ENCODE measurements around the gene PATZ1. TPM values are rescaled to one million over a fixed set of nuclear protein-coding genes. Genes with fewer than 3 reads are reported as not detected.

PATZ1 gene
- total RNA-seq, 2 experiments from 2014 or later: 49.2 to 53.4 TPM

- no peak for TF ChIP-seq CTCF (conservative IDR thresholded peaks at IDR 0.05; ENCODE audit: low read length)
- no peak for TF ChIP-seq EZH2phosphoT487 (IDR thresholded peaks at IDR 0.05; ENCODE audit: borderline replicate concordance, low read depth, low read length)
- Histone ChIP-seq H3K9me2 (ENCODE audit: insufficient read depth, low read length) (no peaks in the 10 kb centered on the region), H3K27ac (ENCODE audit: low read depth, low read length, poor library complexity, severe bottlenecking) (peak overlapping the region; percentile 88), H3K79me2 (ENCODE audit: insufficient read depth, low read depth, low read length) (peaks cover 19% of the 10 kb centered on the region; the same call in 1 of the 2 replicates), H3K36me3 (ENCODE audit: insufficient read depth, low read length) (peaks cover 17% of the 10 kb centered on the region), H4K20me1 (ENCODE audit: insufficient read depth, low read length) (no peaks in the 10 kb centered on the region), H2AFZ (ENCODE audit: low read length) (0 out of 2 replicates have a peak overlapping the region, but pooled peaks have one; percentile 27), H3K4me1 (ENCODE audit: insufficient read depth, low read length, poor library complexity, severe bottlenecking) (peaks cover 61% of the 10 kb centered on the region), H3K4me2 (ENCODE audit: low read length) (peak overlapping the region; percentile 99), H3K4me3 (ENCODE audit: low read depth, low read length, poor library complexity, severe bottlenecking) (peak overlapping the region; percentile 72), H3K9me3 (ENCODE audit: low read length) (no peaks in the 10 kb centered on the region)
- ChIA-PET POLR2A (interaction anchor here (0.6 to 4.9 kb wide), 5 partner anchors 10 to 374 kb away, joined by 3 to 18 read pairs (median 4); partner anchors contain the start of gene PISD), CTCF (ENCODE audit: unreplicated experiment) (interaction anchor here (0.6 kb wide), 1 partner anchor 25 kb away, joined by 4 read pairs; no protein-coding TSS in a partner anchor)
- intact Hi-C loops (cut with micrococcal nuclease; ENCODE audit: unreplicated experiment): no loop called here
- DNase-seq (ENCODE audit: low spot score): peak; percentile 63
- no TSS peak for BruUV-seq (replicated peaks)
Observed at GRCh38 chr22:31287818-31288495, 58.2 kb downstream of the PATZ1 start.

GRCh38 chr22:31286360-31287255, 59.5 kb downstream of the PATZ1 start:
- H3K4me2 ChIP-seq (ENCODE audit: low read length): peak overlapping the region; percentile 56
- DNase-seq (ENCODE audit: low spot score): peak; percentile 57
- H3K27ac ChIP-seq (ENCODE audit: low read depth, low read length, poor library complexity, severe bottlenecking): peak overlapping the region; percentile 75
- CTCF ChIA-PET (ENCODE audit: unreplicated experiment): interaction anchor here (0.5 to 1.2 kb wide), 2 partner anchors 14 to 32 kb away, joined by 3 read pairs; no protein-coding TSS in a partner anchor
- no peaks in the 10 kb centered on the region for H4K20me1 ChIP-seq (ENCODE audit: insufficient read depth, low read length)
- intact Hi-C loops (cut with micrococcal nuclease; ENCODE audit: unreplicated experiment): no loop called here
- H3K9me3 ChIP-seq (ENCODE audit: low read length): no peaks in the 10 kb centered on the region
- H3K79me2 ChIP-seq (ENCODE audit: insufficient read depth, low read depth, low read length): peaks cover 16% of the 10 kb centered on the region; the same call in 1 of the 2 replicates
- POLR2A ChIA-PET: no interaction called here
- peak overlapping the region; percentile 15 for H3K4me3 ChIP-seq (ENCODE audit: low read depth, low read length, poor library complexity, severe bottlenecking)
- H2AFZ ChIP-seq (ENCODE audit: low read length): no peak overlapping the region; the same call in 1 of the 2 replicates
- peaks cover 56% of the 10 kb centered on the region for H3K4me1 ChIP-seq (ENCODE audit: insufficient read depth, low read length, poor library complexity, severe bottlenecking)
- no TSS peak for BruUV-seq (replicated peaks)
- H3K36me3 ChIP-seq (ENCODE audit: insufficient read depth, low read length): peaks cover 31% of the 10 kb centered on the region
- no peaks in the 10 kb centered on the region for H3K9me2 ChIP-seq (ENCODE audit: insufficient read depth, low read length)
- TF ChIP-seq CTCF (conservative IDR thresholded peaks at IDR 0.05; ENCODE audit: low read length) (no peak), EZH2phosphoT487 (IDR thresholded peaks at IDR 0.05; ENCODE audit: borderline replicate concordance, low read depth, low read length) (no peak)

Data from OCI-LY7 (cell line).